OCI-LY7 (cell line): ENCODE results near the gene SPP2.

Source experiments
- CTCF ChIP-seq: fragments of 200-600 bp; sonication (generic); conservative IDR thresholded peaks from 2 replicates; pipeline ENCODE4 v1.5.1; 2014; ENCODE audit warnings: mild to moderate bottlenecking, antibody characterized with exemption, low read length, moderate library complexity, mixed read lengths
- EZH2phosphoT487 ChIP-seq: fragments of 200-600 bp; sonication (generic); IDR thresholded peaks from 2 replicates; pipeline ENCODE4 v1.6.1; 2018; ENCODE audit warnings: low read depth, borderline replicate concordance, mild to moderate bottlenecking, mixed run types, antibody characterized with exemption, low read length, moderate library complexity, mixed read lengths

DNA sequence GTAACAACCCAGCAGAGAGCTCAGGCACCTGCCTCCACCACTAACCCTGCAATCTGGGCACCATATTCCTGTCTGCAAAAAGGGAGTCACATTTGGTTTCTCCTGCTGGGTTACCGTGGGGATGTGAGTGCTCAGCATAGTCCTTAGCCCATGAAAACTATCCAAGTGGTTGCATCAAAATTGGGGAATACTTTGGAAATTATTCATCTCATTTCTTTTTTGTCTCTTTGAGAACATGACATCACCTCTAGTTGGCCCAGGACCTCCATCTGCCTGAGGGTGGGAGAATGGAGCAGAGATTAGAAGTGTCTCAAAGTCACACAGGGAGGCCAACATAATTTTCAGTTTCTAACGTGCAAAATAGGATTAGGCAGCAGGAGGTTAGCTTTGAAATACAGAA is 19.3 kb upstream of the SPP2 start:
- no peak for TF ChIP-seq EZH2phosphoT487
- TF ChIP-seq CTCF, result no peak
